ENCODE measurements around the gene ANO9. TPM values are rescaled to one million over a fixed set of nuclear protein-coding genes. Genes with fewer than 3 reads are reported as not detected.
A peak's percentile ranks its signal among the peaks of the same experiment; 100 is the strongest.

The ANO9 gene
- total and polyA plus RNA-seq, 8 donors, result 4.0 to 28.0 (median 8.0) TPM

GRCh38 chr11:452203-452744, 10.5 kb upstream of the ANO9 start:
- H3K27me3 ChIP-seq, result no peaks in the 10 kb centered on the region
- TF ChIP-seq CTCF (IDR thresholded peaks at IDR 0.05), result no peak
- intact Hi-C loops (cut with DNase I), result no loop called here

DNA sequence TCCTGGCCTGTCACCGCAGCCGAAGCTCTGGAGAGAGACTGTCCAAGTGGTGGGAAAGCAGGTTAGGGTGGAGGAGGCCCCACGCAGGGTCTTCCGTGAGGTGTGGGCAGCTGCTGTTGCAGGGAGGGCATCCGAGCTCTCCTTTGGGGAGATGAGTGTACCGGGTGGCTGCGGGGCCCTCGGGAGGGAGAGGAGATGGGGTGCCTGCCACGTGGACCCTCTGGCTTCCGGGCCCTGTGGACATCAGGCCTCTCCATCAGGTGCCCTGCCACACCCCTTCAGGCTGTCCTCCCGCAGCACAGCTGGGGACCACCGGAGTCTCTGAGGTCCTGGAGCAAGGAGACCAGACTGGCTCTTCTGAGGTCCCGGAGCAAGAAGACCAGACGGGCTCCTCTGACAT, 9.9 kb upstream of the ANO9 start:
- Histone ChIP-seq H3K4me1 (peaks cover 21 to 41% of the 10 kb centered on the region in 2 donors), H3K9me3 (no peaks in the 10 kb centered on the region), H3K36me3 (peaks cover 0 to 34% of the 10 kb centered on the region in 2 donors), H3K27ac (no peak overlapping the region), H3K27me3 (no peaks in the 10 kb centered on the region), H3K4me3 (peak overlapping the region in 1 of 2 donors; percentile 98)
- intact Hi-C loops (cut with DNase I), result no loop called here
- ATAC-seq, result no peak
- no peak for TF ChIP-seq CTCF (IDR thresholded peaks at IDR 0.05)
- peak in 1 of 4 donors; percentile 78 for DNase-seq

More at GRCh38 chr11:452203-452744, 10.5 kb upstream of the ANO9 start:
- Histone ChIP-seq H3K4me3 (no peak overlapping the region), H3K36me3 (peaks cover 0 to 34% of the 10 kb centered on the region in 2 donors), H3K27ac (no peak overlapping the region), H3K4me1 (peaks cover 21 to 41% of the 10 kb centered on the region in 2 donors), H3K9me3 (no peaks in the 10 kb centered on the region)
- DNase-seq (peak in 1 of 4 donors; percentile 78), ATAC-seq (no peak)

DNA sequence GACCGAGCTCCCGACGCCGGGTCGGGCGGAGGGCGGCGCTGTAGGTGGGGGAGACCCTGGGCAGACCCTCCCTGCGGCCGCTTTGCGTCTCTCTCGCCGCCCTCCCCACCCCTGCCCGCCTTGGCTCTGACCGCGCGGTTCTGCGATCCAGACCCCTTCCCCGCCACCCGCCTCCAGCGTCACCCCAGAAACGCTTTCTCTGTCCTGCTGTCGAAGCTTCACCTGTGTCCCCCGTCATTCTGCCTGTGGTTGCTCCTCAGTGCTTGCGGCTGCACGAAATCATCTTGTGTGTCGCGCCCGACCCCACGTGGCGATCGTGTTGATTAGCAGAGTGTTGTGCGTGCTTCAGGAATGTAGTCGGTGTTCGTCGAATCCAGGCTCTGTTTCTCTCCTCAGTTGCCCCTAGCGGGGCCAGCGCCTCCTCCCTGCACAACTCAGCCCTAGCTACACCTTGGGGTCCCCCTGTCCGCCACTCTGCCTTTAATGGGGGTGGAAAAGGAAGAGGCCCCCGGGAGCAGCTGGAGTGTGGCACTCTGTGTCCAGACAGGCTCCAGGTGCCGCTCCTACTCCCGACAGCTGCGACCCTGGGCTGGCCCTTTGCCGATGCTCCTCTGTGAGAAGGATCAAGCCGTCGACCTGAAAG, 9.1 kb upstream of the ANO9 start:
- peaks cover 21 to 38% of the 10 kb centered on the region in 2 donors for H3K4me1 ChIP-seq
- DNase-seq, result peak in 3 of 4 donors; percentile 67 to 88 (median 76)
- peak overlapping the region; percentile 94 to 95 for H3K27ac ChIP-seq
- ATAC-seq, result peak; percentile 41
- intact Hi-C loops (cut with DNase I), result no loop called here
- no peaks in the 10 kb centered on the region for H3K27me3 ChIP-seq
- H3K36me3 ChIP-seq, result peaks cover 0 to 34% of the 10 kb centered on the region in 2 donors
- peak overlapping the region; percentile 96 to 98 for H3K4me3 ChIP-seq
- TF ChIP-seq CTCF (IDR thresholded peaks at IDR 0.05), result no peak
- H3K9me3 ChIP-seq, result no peaks in the 10 kb centered on the region

DNA sequence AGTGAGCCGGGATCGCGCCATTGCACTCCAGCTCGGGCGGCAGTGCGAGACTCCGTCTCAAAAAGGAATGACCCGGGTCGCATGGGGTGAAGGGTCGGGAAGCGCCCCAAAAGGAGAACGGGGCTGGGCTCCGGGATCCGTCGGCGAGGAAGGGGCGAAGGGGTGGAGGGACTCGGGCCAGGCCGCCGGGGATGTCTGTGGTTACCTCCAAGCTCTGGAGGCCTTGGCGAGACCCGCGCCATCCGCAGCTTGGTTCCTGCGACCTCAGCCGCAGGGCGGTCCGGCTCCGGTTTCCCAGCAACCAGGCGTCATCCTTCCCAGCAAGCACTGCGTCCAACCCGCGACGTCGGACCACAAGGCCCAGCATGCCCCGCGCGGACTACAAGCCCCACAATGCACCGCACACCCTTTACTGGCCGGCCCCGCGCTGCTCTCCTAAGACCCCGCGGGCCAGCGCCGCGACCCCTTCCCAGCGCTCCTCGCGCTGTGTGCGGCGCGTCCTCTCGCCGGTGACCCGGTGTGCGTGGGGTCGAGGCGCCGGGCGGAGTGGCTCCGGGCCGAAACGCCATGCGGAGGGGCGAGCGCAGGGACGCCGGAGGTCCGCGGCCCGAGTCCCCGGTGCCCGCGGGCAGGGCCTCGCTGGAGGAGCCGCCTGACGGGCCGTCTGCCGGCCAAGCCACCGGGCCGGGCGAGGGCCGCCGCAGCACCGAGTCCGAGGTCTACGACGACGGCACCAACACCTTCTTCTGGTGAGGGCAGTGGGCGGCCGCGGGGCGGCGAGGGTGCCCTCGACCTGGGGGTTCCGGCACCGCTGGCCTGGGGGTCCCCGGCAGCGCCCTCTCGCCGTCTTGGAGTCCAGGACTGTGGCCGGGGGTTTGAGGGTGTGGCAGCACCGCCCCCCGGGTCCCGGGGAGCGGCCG, 8.3 kb upstream of the ANO9 start, which contains the start of gene PTDSS2:
Gene PTDSS2 (plus strand): TSS at position 391 of the 920 bp plus-strand sequence. CDS start 177 bp downstream, at position 568.
- peak within 1 kb of the TSS; percentile 94 to 95 for H3K27ac ChIP-seq
- peak within 1 kb of the TSS; percentile 96 to 98 for H3K4me3 ChIP-seq
- TF ChIP-seq CTCF (IDR thresholded peaks at IDR 0.05), result no peak
- peaks cover 0 to 32% of the 10 kb centered on the region in 2 donors for H3K36me3 ChIP-seq
- no peaks in the 10 kb centered on the region for H3K27me3 ChIP-seq
- DNase-seq, result peak; percentile 95 to 99 (median 97)
- ATAC-seq, result peak; percentile 88
- intact Hi-C loops (cut with DNase I), result no loop called here
- H3K9me3 ChIP-seq, result no peaks in the 10 kb centered on the region
- H3K4me1 ChIP-seq, result peaks cover 21 to 38% of the 10 kb centered on the region in 2 donors

All from left lung (tissue), 10 donors.